Adrenal gland (tissue), 12 donors: ENCODE data around the gene APBB2. TPM values are rescaled to one million over a fixed set of nuclear protein-coding genes. Genes with fewer than 3 reads are reported as not detected.

Experiments
- DNase-seq, 7 donors: peaks; one replicate each; pipeline ENCODE4 v3.0.0-alpha.2; 2019 to 2020
- H3K27ac ChIP-seq, 5 donors: fragments of 200-600 bp; sonication (generic) in 4 of 5; 1 replicate in 3 of 5; 2 replicates in 2 of 5; pipeline versions ENCODE4 v1.5.1 to v1.8.0; 2016 to 2020; ENCODE audit warnings: mild to moderate bottlenecking in 1 of 5
- H3K27me3 ChIP-seq: fragments of 200-600 bp; 2 replicates; pipeline ENCODE4 v1.8.0; 2021
- H3K36me3 ChIP-seq, 2 donors: fragments of 200-600 bp; replicated peaks in 1 of 2; 1 replicate in 1 of 2; 2 replicates in 1 of 2; pipeline versions ENCODE4 v1.5.1 to v1.8.0; 2018 to 2022
- H3K4me1 ChIP-seq, 2 donors: fragments of 200-600 bp; replicated peaks in 1 of 2; 1 replicate in 1 of 2; 2 replicates in 1 of 2; pipeline versions ENCODE4 v1.5.1 to v1.8.0; 2018 to 2021
- H3K4me3 ChIP-seq, 4 donors: fragments of 200-600 bp; sonication (generic) in 3 of 4; one replicate each; pipeline ENCODE4 v1.5.1; 2016 to 2018
- H3K9me3 ChIP-seq, 3 donors: fragments of 200-600 bp; sonication (generic) in 1 of 3; replicated peaks in 1 of 3; 1 replicate in 2 of 3; 2 replicates in 1 of 3; pipeline versions ENCODE4 v1.5.1 to v1.8.0; 2016 to 2021
- POLR2A ChIP-seq, 2 donors: fragments of 450-650 bp; IDR thresholded peaks; one replicate each; pipeline ENCODE4 v1.6.1; 2017; ENCODE audit warnings: antibody characterized with exemption in 2 of 2, mild to moderate bottlenecking in 2 of 2, moderate library complexity in 1 of 2
- WGBS, 4 donors: extraction: QIAGEN DNeasy Blood & Tissue Kit in 2 of 4; methylation state at CpG; one replicate each; pipeline versions ENCODE4 v1.1.5 to v1.1.7; 2013 to 2017; 5-methylcytosine and 5-hydroxymethylcytosine counted together
- intact Hi-C, 2 donors: fragments of 100-400 bp; cut with DNase I; formaldehyde crosslinking; loops; one replicate each; pipeline versions ENCODE4 v1.14.1 to v1.15.0; 2022 to 2023
- polyA plus RNA-seq, 3 donors: library from polyadenylated mRNA; stranded (reverse); fragments of 200-250 nt in 2 of 3; fragments of 350-450 nt in 1 of 3; fragmentation: Illumina TruSeq in 1 of 3; extraction: RNeasy Lipid Tissue Mini Kit (QIAGEN cat#74804) in 1 of 3; gene quantifications; one replicate each; pipeline ENCODE4 v1.2.3, GENCODE V29; 2013 to 2014
- total RNA-seq, 9 donors: library from RNA; depleted of rRNA in 4 of 9; stranded (reverse); fragments of >200 nt in 4 of 9; fragments of 120-200 nt in 1 of 9; fragmentation: NEBNext Ultra II Directional in 1 of 9; extraction: Animal tissue kit (Norgen Biotek cat#: 25700) in 1 of 9; gene quantifications; one replicate each; pipeline versions ENCODE4 v1.1.0 to v1.2.4, GENCODE V29; 2013 to 2023
- TF ChIP-seq, protein P1 (sequence below), 6 experiments: fragments of 450-650 bp in 4 of 6; fragments of 200-600 bp in 2 of 6; sonication (generic) in 1 of 6; IDR thresholded peaks; 1 replicate in 5 of 6; 2 replicates in 1 of 6; pipeline versions ENCODE4 v1.5.1 to v1.8.0; 2016 to 2021; ENCODE audit warnings: antibody characterized with exemption in 6 of 6, mild to moderate bottlenecking in 2 of 6, moderate library complexity in 1 of 6
- donor health status: healthy with polysubstance abuse.
- donor health status: Bipolar disorder and iron deficiency.
- donor health status: DM: yes; HTN: yes; CAD: no.
- donor health status: DM: no; HTN: no; CAD: no.
- donor health status: DM: no; HTN: no; CAD: no.
- donor health status: DM: yes; HTN: yes; CAD: no.

APBB2 gene
- total and polyA plus RNA-seq, 12 donors, result 12.4 to 135 (median 39.7) TPM

DNA sequence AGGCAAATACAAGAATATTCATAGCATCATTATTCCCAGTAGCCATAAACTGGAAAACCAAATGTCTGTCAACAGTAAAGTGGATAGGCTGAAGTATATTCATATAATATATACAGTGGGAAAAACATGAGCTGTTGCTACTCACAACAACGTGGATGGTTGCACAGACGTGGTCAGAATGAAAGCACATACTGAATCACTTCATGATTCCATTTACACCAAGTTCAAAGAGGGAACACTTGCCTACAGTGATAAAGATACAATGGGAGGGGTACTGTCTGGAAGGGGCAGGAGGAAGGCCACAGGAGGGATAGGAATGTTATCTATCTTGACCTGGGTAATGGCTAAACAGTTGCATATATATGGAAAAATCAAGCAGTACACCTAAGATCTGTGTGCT lies 25.3 kb downstream of the APBB2 start:
- intact Hi-C loops, result no loop called here
- no peak for DNase-seq
- TF ChIP-seq, protein P1, sequence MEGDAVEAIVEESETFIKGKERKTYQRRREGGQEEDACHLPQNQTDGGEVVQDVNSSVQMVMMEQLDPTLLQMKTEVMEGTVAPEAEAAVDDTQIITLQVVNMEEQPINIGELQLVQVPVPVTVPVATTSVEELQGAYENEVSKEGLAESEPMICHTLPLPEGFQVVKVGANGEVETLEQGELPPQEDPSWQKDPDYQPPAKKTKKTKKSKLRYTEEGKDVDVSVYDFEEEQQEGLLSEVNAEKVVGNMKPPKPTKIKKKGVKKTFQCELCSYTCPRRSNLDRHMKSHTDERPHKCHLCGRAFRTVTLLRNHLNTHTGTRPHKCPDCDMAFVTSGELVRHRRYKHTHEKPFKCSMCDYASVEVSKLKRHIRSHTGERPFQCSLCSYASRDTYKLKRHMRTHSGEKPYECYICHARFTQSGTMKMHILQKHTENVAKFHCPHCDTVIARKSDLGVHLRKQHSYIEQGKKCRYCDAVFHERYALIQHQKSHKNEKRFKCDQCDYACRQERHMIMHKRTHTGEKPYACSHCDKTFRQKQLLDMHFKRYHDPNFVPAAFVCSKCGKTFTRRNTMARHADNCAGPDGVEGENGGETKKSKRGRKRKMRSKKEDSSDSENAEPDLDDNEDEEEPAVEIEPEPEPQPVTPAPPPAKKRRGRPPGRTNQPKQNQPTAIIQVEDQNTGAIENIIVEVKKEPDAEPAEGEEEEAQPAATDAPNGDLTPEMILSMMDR (IDR thresholded peaks at IDR 0.05), result no peak
- no peak for TF ChIP-seq POLR2A (IDR thresholded peaks at IDR 0.05)
- Histone ChIP-seq H3K9me3 (no peaks in the 10 kb centered on the region), H3K4me1 (peaks cover 0 to 29% of the 10 kb centered on the region in 2 donors), H3K36me3 (no peaks in the 10 kb centered on the region), H3K4me3 (no peak overlapping the region), H3K27ac (no peak overlapping the region), H3K27me3 (no peaks in the 10 kb centered on the region)
- 70 to 88% (median 85%) methylated on average over 2 of the region's 2 CpGs for WGBS, 4 donors

DNA sequence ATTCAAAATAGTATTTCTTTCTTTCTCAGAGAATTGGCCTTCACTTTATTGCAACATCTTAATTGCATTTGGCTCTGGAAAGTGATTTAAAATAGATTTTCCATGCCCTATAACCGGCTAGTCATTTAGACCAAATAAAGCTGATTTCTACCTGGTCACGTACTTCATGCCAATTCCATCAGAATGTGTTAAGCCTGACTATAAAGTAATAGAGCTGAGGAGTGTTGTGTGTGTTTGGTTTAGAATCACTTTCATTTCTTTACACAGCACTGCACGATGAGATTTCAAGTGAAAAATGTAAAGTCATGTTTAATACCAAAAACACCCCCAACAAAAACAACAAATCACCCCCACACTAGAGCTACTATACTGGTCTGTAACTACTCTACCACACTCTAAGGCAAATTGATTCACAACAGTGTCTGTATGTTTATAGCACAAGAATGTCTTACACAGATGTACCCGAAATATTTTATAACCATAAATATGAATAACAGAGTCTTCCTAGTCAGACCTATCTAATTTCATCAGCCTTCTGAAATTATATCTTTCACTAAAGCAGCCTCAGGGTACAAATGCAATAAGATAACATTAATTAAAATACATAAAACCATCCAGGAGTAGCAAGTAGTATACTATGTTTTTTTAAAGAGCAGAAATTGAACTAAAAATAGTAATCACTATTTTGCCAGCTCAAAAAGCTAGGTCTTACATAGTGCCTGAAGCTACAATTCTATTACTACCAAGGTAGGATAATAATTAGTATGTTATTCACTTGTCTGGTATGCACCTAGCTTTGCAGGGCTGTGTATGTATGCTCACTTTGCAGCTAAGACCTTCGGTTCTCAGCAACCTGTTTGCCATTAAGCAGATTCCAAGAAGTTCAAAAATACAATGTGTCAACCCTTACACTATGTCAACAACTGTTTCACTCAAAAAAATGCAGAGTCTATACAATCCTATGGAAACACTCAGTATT lies 28.4 kb downstream of the APBB2 start:
- H3K27me3 ChIP-seq, result no peaks in the 10 kb centered on the region
- DNase-seq, result no peak
- intact Hi-C loops, result no loop called here
- H3K4me1 ChIP-seq, result peaks cover 0 to 29% of the 10 kb centered on the region in 2 donors
- TF ChIP-seq, protein P1 (IDR thresholded peaks at IDR 0.05), result no peak
- TF ChIP-seq POLR2A (IDR thresholded peaks at IDR 0.05), result no peak
- H3K4me3 ChIP-seq, result no peak overlapping the region
- H3K9me3 ChIP-seq, result no peaks in the 10 kb centered on the region
- no peak overlapping the region for H3K27ac ChIP-seq
- no peaks in the 10 kb centered on the region for H3K36me3 ChIP-seq
- 37 to 51% (median 41%) methylated on average over 5 of the region's 5 CpGs for WGBS, 4 donors

DNA sequence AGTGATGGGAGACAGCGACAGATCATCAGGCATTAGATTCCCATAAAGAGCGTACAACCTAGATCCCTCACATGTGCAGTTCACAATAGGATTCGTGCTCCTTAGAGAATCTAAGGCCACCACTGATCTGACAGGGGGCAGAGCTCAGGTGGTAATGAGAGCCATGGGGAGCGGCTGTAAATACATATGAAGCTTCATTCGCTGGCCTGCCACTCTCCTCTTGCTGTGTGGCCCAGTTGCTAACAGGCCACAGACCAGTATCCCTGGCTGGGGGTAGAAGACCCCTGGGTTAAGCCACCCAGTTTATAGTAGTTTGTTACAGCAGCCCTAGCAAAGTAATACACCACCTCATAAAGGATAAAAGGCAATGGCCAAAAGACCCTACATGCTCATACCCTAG lies 30.3 kb downstream of the APBB2 start:
- TF ChIP-seq POLR2A (IDR thresholded peaks at IDR 0.05), result no peak
- TF ChIP-seq, protein P1 (IDR thresholded peaks at IDR 0.05), result no peak
- 78 to 97% (median 86%) methylated on average over 4 to 5 of the region's 5 CpGs for WGBS, 4 donors
- no peaks in the 10 kb centered on the region for H3K27me3 ChIP-seq
- H3K27ac ChIP-seq, result no peak overlapping the region
- no peaks in the 10 kb centered on the region for H3K36me3 ChIP-seq
- DNase-seq, result no peak
- H3K9me3 ChIP-seq, result no peaks in the 10 kb centered on the region
- intact Hi-C loops, result no loop called here
- H3K4me1 ChIP-seq, result peaks cover 5 to 40% of the 10 kb centered on the region in 2 donors
- no peak overlapping the region for H3K4me3 ChIP-seq

DNA sequence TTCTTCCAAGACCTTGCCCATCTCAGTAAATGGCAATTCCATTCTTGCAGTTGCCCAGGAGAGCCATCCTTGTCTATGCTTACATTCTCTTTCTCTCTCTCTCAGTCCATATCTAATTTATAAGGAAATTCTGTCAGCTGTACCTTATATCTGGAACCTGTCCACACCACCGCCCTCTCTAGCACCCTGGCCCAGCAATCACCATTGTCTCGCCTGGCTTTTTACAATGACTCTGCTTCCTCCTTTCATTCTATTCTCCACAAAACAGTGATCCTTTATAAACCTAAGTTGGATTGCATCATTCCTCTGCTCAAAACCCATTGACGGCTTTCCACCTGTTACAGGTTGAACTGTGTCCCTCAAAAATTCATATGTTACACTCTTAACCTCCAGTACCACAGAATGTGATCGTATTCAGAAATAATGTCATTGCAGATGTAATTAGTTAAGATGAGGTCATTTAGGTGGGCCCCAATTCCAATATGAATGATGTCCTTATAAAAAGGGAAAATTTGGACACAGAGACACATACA lies 31.3 kb downstream of the APBB2 start:
- H3K9me3 ChIP-seq, result no peaks in the 10 kb centered on the region
- H3K4me3 ChIP-seq, result no peak overlapping the region
- DNase-seq, result no peak
- no peaks in the 10 kb centered on the region for H3K27me3 ChIP-seq
- H3K27ac ChIP-seq, result no peak overlapping the region
- intact Hi-C loops, result no loop called here
- H3K4me1 ChIP-seq, result peaks cover 14 to 50% of the 10 kb centered on the region in 2 donors
- no peaks in the 10 kb centered on the region for H3K36me3 ChIP-seq
- WGBS, 4 donors, result 94 to 97% (median 95%) methylated on average over 4 of the region's 4 CpGs
- TF ChIP-seq, protein P1 (IDR thresholded peaks at IDR 0.05), result no peak
- no peak for TF ChIP-seq POLR2A (IDR thresholded peaks at IDR 0.05)
